Endothelial cell of umbilical vein (primary cell): ENCODE results near the gene PTPN12. TPM values are rescaled to one million over a fixed set of nuclear protein-coding genes. Genes with fewer than 3 reads are reported as not detected.

Source experiments
- BruUV-seq: library from RNA; stranded (reverse); fragments of 400-500 nt; replicated peaks from 2 replicates; lab custom pipeline; 2021; lab: Mats Ljungman, UMichigan
- CTCF ChIA-PET: fragments of 300-600, 350-600 bp; sonication (Branson Sonifier 250); formaldehyde crosslinking; loops from one replicate; lab custom pipeline; 2021; ENCODE audit warnings: antibody characterized with exemption, inconsistent platforms; lab: Charles Lee
- POLR2A ChIA-PET: fragments of 300-600, 350-600 bp; sonication (Branson Sonifier 250); formaldehyde crosslinking; loops from one replicate; lab custom pipeline; 2021; ENCODE audit warnings: antibody characterized with exemption, inconsistent platforms; lab: Charles Lee
- DNase-seq: peaks from one replicate; pipeline ENCODE4 v3.0.0-alpha.2; 2011; ENCODE audit warnings: low read depth, low spot score
- FAIRE-seq: peaks from 2 replicates; lab custom pipeline; 2011; peaks lifted over from hg19 to GRCh38; lab: Jason Lieb, UNC
- H2AFZ ChIP-seq: 2 replicates; pipeline ENCODE4 v1.6.0; 2012; ENCODE audit warnings: low read depth, low read length, control low read depth, inconsistent platforms
- H3K27ac ChIP-seq: 2 replicates; pipeline ENCODE4 v1.5.1; 2011; ENCODE audit warnings: low read depth, mild to moderate bottlenecking, control low read depth, low read length, moderate library complexity; ENCODE audit not compliant: insufficient read depth
- H3K27me3 ChIP-seq, 2 experiments: 2 replicates each; pipeline versions ENCODE4 v1.6.0 to v1.6.1; 2011; ENCODE audit warnings: low read length in 2 of 2, mixed read lengths in 1 of 2; ENCODE audit not compliant: control insufficient read depth in 2 of 2, insufficient read depth in 2 of 2
- H3K36me3 ChIP-seq, 2 experiments: 2 replicates in 1 of 2; 3 replicates in 1 of 2; pipeline ENCODE4 v1.5.1; 2011; ENCODE audit warnings: low read length in 2 of 2, mild to moderate bottlenecking in 1 of 2, moderate library complexity in 1 of 2; ENCODE audit not compliant: control insufficient read depth in 2 of 2, insufficient read depth in 2 of 2; ENCODE audit errors: extremely low read depth in 1 of 2
- H3K4me1 ChIP-seq: 3 replicates; pipeline ENCODE4 v1.5.1; 2011; ENCODE audit warnings: mild to moderate bottlenecking, low read length; ENCODE audit not compliant: control insufficient read depth, insufficient read depth; ENCODE audit errors: extremely low read depth
- H3K4me2 ChIP-seq: 2 replicates; pipeline ENCODE4 v1.6.1; 2011; ENCODE audit warnings: low read length, control low read depth, mixed read lengths; ENCODE audit not compliant: insufficient read depth
- H3K4me3 ChIP-seq, 3 experiments: fragments of 200-600 bp in 1 of 3; sonication (generic), shearing (Covaris generic) in 1 of 3; replicated peaks in 1 of 3; 2 replicates each; pipeline ENCODE4 v1.5.1; 2011 to 2016; ENCODE audit warnings: control low read depth in 3 of 3, low read length in 3 of 3, mild to moderate bottlenecking in 2 of 3, inconsistent platforms in 1 of 3, low read depth in 1 of 3, moderate library complexity in 1 of 3; ENCODE audit not compliant: insufficient read depth in 1 of 3
- H3K79me2 ChIP-seq: 2 replicates; pipeline ENCODE4 v1.6.0; 2012; ENCODE audit warnings: low read length, inconsistent platforms; ENCODE audit not compliant: control insufficient read depth, insufficient read depth
- H3K9ac ChIP-seq: replicated peaks from 2 replicates; pipeline ENCODE3; 2011; ENCODE audit warnings: low read length, control low read depth; ENCODE audit not compliant: insufficient read depth; ENCODE audit errors: extremely low read depth
- H3K9me1 ChIP-seq: replicated peaks from 3 replicates; pipeline ENCODE4 v1.6.0; 2011; ENCODE audit warnings: mild to moderate bottlenecking, low read length; ENCODE audit not compliant: control insufficient read depth, insufficient read depth; ENCODE audit errors: extremely low read depth
- H3K9me3 ChIP-seq: replicated peaks from 2 replicates; pipeline ENCODE4 v1.5.1; 2012; ENCODE audit warnings: low read length, inconsistent platforms; ENCODE audit not compliant: control insufficient read depth, insufficient read depth
- H4K20me1 ChIP-seq: replicated peaks from 2 replicates; pipeline ENCODE3; 2011; ENCODE audit warnings: mild to moderate bottlenecking, low read length; ENCODE audit not compliant: control insufficient read depth, insufficient read depth; ENCODE audit errors: extremely low read depth
- CTCF ChIP-seq, 2 donors: IDR thresholded peaks; 1 replicate in 1 of 2; 2 replicates in 1 of 2; pipeline ENCODE4 v1.5.1; 2011; ENCODE audit warnings: low read length in 2 of 2, mild to moderate bottlenecking in 2 of 2, moderate library complexity in 2 of 2, control low read depth in 1 of 2, inconsistent platforms in 1 of 2, low read depth in 1 of 2; ENCODE audit not compliant: insufficient read depth in 1 of 2; ENCODE audit errors: extremely low read depth in 1 of 2
- FOS ChIP-seq: IDR thresholded peaks from 2 replicates; pipeline ENCODE4 v1.6.1; 2011; ENCODE audit warnings: mild to moderate bottlenecking, low read length, moderate library complexity, borderline replicate concordance; ENCODE audit not compliant: insufficient read depth
- GATA2 ChIP-seq: IDR thresholded peaks from 2 replicates; pipeline ENCODE4 v1.7.0; 2011; ENCODE audit warnings: low read depth, mild to moderate bottlenecking, moderate library complexity, mixed read lengths, low read length; ENCODE audit not compliant: insufficient read length, insufficient read depth
- JUN ChIP-seq: IDR thresholded peaks from 2 replicates; pipeline ENCODE4 v1.6.1; 2011; ENCODE audit warnings: borderline replicate concordance, low read depth; ENCODE audit not compliant: insufficient read length, insufficient read depth
- MAX ChIP-seq: IDR thresholded peaks from 2 replicates; pipeline ENCODE4 v1.6.1; 2011; ENCODE audit not compliant: insufficient read depth, insufficient read length
- MYC ChIP-seq: IDR thresholded peaks from one replicate; pipeline ENCODE4 v1.6.1; 2011; ENCODE audit warnings: mild to moderate bottlenecking, low read depth, low read length
- POLR2A ChIP-seq: IDR thresholded peaks from 2 replicates; pipeline ENCODE4 v1.6.1; 2012; ENCODE audit warnings: low read depth, mild to moderate bottlenecking, control low read depth, low read length
- POLR2AphosphoS5 ChIP-seq: IDR thresholded peaks from 2 replicates; pipeline ENCODE4 v1.6.1; 2012; ENCODE audit warnings: low read depth, mild to moderate bottlenecking, control low read depth, low read length, moderate library complexity; ENCODE audit not compliant: insufficient read depth
- dilution Hi-C: fragments of 300-500 bp; cut with MboI; formaldehyde crosslinking; loops from one replicate; pipeline ENCODE4 v1.15.0; 2019; ENCODE audit warnings: low sequenced_read_pairs; ENCODE audit not compliant: extremely low pct_ligation_motif_present
- intact Hi-C: fragments of 100-400 bp; cut with micrococcal nuclease; formaldehyde crosslinking; loops from one replicate; pipeline ENCODE4 v1.10.0; 2022
- polyA plus RNA-seq, 4 experiments: library from polyadenylated mRNA; depleted of rRNA in 3 of 4; stranded (reverse) in 3 of 4; unstranded in 1 of 4; fragments of >200 nt; gene quantifications; 2 replicates each; pipeline versions ENCODE4 v1.2.1 to v1.2.3, GENCODE V29; 2011 to 2012; ENCODE audit warnings: missing spikeins in 1 of 4
- total RNA-seq: library from RNA; stranded (reverse); gene quantifications from 2 replicates; pipeline ENCODE4 v1.2.3, GENCODE V29; 2021

The PTPN12 gene
- total and polyA plus RNA-seq, 2 donors (not counting 3 experiments of a cell fraction or from before 2014, with no cell fraction given): 30.6 to 137 TPM

GRCh38 chr7:77550586-77550985 is 13.5 kb downstream of the PTPN12 start:
- H3K4me1 ChIP-seq: peaks cover 35% of the 10 kb centered on the region
- H3K27me3 ChIP-seq: no peaks in the 10 kb centered on the region
- peaks cover 100% of the 10 kb centered on the region for H3K79me2 ChIP-seq
- intact Hi-C loops (no loop called here), dilution Hi-C loops (no loop called here)
- H3K4me3 ChIP-seq: no peak overlapping the region
- no peak overlapping the region for H3K4me2 ChIP-seq
- POLR2A ChIA-PET: no interaction called here
- peaks cover 47% of the 10 kb centered on the region for H4K20me1 ChIP-seq
- FAIRE-seq (no peak), DNase-seq (no peak)
- H3K27ac ChIP-seq: no peak overlapping the region
- H3K9ac ChIP-seq: no peak overlapping the region
- no peaks in the 10 kb centered on the region for H3K9me3 ChIP-seq
- no peak for TF ChIP-seq POLR2AphosphoS5
- no peak for TF ChIP-seq POLR2A
- TF ChIP-seq JUN: no peak
- TF ChIP-seq FOS: no peak
- TF ChIP-seq MYC: no peak
- TF ChIP-seq GATA2: no peak
- TF ChIP-seq CTCF (IDR thresholded peaks at IDR 0.05; ENCODE audit: extremely low read depth in 1 of 2, insufficient read depth in 1 of 2, low read depth in 1 of 2, low read length in 2 of 2): no peak
- no peak for TF ChIP-seq MAX
- H3K9me1 ChIP-seq: no peaks in the 10 kb centered on the region
- no peaks in the 10 kb centered on the region for H3K36me3 ChIP-seq
- CTCF ChIA-PET: interaction anchor here (1.0 to 3.9 kb wide), 5 partner anchors 8 to 202 kb away, joined by 3 to 17 read pairs (median 4); no protein-coding TSS in a partner anchor
- no peak overlapping the region for H2AFZ ChIP-seq
- no TSS peak for BruUV-seq
